ENCODE results near the gene GALNTL6. TPM values are rescaled to one million over a fixed set of nuclear protein-coding genes. Genes with fewer than 3 reads are reported as not detected.

GALNTL6 gene
- polyA plus RNA-seq, 1 donor from 2014 or later = 14.9 TPM

DNA sequence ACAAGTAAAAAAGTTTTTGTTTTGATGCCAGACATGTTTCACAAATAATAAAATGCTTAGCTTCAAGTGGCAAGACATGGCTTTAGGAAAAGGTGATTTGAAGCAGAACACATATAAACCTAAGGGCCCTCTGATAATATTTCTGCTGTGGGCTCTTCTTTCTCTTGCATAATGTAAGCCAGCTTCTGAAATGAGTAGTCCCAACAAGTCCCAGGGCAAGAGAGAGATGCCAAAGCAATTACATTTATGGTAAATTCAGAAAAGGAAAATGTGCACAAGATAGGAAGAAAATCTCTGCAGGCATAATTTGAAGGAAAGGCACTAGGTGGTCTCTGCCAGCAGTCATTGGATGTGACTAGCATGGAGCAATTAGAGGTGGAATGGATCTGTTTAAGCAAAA, 1184.7 kb downstream of the GALNTL6 start:
- Histone ChIP-seq H3K4me2 (ENCODE audit: low read length) (no peak overlapping the region), H3K79me2 (replicated peaks; ENCODE audit: insufficient read depth, low read length) (no peaks in the 10 kb centered on the region), H3K9me3 (ENCODE audit: low read length) (no peaks in the 10 kb centered on the region), H4K20me1 (ENCODE audit: insufficient read depth) (no peaks in the 10 kb centered on the region), H3K4me3 (ENCODE audit: low read length) (no peak overlapping the region), H2AFZ (ENCODE audit: low read depth, low read length) (no peak overlapping the region), H3K9ac (ENCODE audit: low read length) (no peak overlapping the region), H3K27me3 (ENCODE audit: insufficient read depth, low read depth, low read length) (no peaks in the 10 kb centered on the region), H3K9me2 (ENCODE audit: insufficient read depth, low read length) (no peaks in the 10 kb centered on the region), H3K36me3 (ENCODE audit: insufficient read depth, low read length) (no peaks in the 10 kb centered on the region), H3K27ac (ENCODE audit: low read length) (no peak overlapping the region), H3F3A (ENCODE audit: insufficient read depth, low read length, poor library complexity, severe bottlenecking) (no peaks in the 10 kb centered on the region)
- TF ChIP-seq, protein P1, sequence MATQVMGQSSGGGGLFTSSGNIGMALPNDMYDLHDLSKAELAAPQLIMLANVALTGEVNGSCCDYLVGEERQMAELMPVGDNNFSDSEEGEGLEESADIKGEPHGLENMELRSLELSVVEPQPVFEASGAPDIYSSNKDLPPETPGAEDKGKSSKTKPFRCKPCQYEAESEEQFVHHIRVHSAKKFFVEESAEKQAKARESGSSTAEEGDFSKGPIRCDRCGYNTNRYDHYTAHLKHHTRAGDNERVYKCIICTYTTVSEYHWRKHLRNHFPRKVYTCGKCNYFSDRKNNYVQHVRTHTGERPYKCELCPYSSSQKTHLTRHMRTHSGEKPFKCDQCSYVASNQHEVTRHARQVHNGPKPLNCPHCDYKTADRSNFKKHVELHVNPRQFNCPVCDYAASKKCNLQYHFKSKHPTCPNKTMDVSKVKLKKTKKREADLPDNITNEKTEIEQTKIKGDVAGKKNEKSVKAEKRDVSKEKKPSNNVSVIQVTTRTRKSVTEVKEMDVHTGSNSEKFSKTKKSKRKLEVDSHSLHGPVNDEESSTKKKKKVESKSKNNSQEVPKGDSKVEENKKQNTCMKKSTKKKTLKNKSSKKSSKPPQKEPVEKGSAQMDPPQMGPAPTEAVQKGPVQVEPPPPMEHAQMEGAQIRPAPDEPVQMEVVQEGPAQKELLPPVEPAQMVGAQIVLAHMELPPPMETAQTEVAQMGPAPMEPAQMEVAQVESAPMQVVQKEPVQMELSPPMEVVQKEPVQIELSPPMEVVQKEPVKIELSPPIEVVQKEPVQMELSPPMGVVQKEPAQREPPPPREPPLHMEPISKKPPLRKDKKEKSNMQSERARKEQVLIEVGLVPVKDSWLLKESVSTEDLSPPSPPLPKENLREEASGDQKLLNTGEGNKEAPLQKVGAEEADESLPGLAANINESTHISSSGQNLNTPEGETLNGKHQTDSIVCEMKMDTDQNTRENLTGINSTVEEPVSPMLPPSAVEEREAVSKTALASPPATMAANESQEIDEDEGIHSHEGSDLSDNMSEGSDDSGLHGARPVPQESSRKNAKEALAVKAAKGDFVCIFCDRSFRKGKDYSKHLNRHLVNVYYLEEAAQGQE (IDR thresholded peaks at IDR 0.05; ENCODE audit: borderline replicate concordance) = no peak

DNA sequence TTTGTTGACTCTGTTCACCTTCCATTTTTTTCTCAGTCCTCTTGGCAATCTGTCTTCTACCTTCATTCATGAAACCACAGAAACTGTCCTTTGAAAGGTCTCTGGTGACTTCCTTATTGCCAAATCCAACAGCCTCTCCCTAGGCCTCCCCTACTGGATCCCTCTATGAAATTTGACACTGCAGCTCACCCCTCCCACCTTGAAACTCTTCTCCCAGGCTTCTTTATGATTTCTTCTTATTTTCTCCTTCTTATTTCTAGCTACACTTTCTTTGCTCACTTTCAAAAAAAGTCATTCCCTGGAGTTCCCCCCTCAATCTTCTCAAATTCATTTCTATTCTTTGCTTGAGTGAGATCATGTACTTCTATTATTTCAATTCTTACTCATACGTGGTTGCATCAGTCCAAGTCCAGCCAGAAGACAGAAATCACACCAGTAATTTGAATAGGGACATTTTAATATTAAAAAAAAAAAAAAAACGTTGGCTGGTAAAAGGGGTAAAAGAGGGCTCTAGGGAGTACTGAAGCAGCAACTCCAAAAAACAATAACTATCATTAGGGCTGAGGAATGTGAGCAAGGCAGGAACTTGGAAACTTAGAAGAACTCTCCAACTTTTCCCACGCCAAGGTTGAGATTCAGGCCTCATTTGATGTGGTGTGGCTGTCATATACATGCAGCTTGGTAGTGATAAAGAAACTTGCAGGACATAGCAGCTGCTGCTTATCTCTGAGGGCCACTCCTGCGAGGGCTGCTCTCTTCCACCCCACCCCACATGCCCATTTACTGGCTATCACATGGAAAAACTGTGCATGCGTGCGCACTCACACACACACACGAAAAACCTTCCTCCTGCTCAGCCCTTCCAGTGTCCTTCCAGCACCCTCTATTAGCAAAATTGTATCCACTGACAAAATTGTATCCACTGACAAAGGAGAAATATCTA, 1185.6 kb downstream of the GALNTL6 start:
- Histone ChIP-seq H3F3A (ENCODE audit: insufficient read depth, low read length, poor library complexity, severe bottlenecking) (no peaks in the 10 kb centered on the region), H3K79me2 (replicated peaks; ENCODE audit: insufficient read depth, low read length) (no peaks in the 10 kb centered on the region), H2AFZ (ENCODE audit: low read depth, low read length) (no peak overlapping the region), H3K27ac (ENCODE audit: low read length) (no peak overlapping the region), H3K9ac (ENCODE audit: low read length) (no peak overlapping the region), H3K9me2 (ENCODE audit: insufficient read depth, low read length) (no peaks in the 10 kb centered on the region), H3K27me3 (ENCODE audit: insufficient read depth, low read depth, low read length) (no peaks in the 10 kb centered on the region), H3K36me3 (ENCODE audit: insufficient read depth, low read length) (no peaks in the 10 kb centered on the region), H3K9me3 (ENCODE audit: low read length) (no peaks in the 10 kb centered on the region), H3K4me2 (ENCODE audit: low read length) (no peak overlapping the region), H3K4me3 (ENCODE audit: low read length) (no peak overlapping the region), H4K20me1 (ENCODE audit: insufficient read depth) (no peaks in the 10 kb centered on the region)
- TF ChIP-seq EP300 (conservative IDR thresholded peaks at IDR 0.05; ENCODE audit: poor library complexity, severe bottlenecking) (no peak), MXI1 (conservative IDR thresholded peaks at IDR 0.05; ENCODE audit: poor library complexity, severe bottlenecking) (no peak), TAF1 (IDR thresholded peaks at IDR 0.05; ENCODE audit: low read depth) (no peak), SMC3 (conservative IDR thresholded peaks at IDR 0.05; ENCODE audit: poor library complexity) (no peak)
- TF ChIP-seq, protein P2, sequence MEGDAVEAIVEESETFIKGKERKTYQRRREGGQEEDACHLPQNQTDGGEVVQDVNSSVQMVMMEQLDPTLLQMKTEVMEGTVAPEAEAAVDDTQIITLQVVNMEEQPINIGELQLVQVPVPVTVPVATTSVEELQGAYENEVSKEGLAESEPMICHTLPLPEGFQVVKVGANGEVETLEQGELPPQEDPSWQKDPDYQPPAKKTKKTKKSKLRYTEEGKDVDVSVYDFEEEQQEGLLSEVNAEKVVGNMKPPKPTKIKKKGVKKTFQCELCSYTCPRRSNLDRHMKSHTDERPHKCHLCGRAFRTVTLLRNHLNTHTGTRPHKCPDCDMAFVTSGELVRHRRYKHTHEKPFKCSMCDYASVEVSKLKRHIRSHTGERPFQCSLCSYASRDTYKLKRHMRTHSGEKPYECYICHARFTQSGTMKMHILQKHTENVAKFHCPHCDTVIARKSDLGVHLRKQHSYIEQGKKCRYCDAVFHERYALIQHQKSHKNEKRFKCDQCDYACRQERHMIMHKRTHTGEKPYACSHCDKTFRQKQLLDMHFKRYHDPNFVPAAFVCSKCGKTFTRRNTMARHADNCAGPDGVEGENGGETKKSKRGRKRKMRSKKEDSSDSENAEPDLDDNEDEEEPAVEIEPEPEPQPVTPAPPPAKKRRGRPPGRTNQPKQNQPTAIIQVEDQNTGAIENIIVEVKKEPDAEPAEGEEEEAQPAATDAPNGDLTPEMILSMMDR (IDR thresholded peaks at IDR 0.05; ENCODE audit: poor library complexity, severe bottlenecking) = no peak
- TF ChIP-seq, protein P1 (IDR thresholded peaks at IDR 0.05; ENCODE audit: borderline replicate concordance) = no peak
